IMR-90 (cell line): Measurements from ENCODE around the gene NRIP2. TPM values are rescaled to one million over a fixed set of nuclear protein-coding genes. Genes with fewer than 3 reads are reported as not detected.

Experiments
- CTCF ChIP-seq: conservative IDR thresholded peaks from 2 replicates; pipeline ENCODE4 v1.5.1; 2012; ENCODE audit warnings: mild to moderate bottlenecking, low read depth, low read length, improper control_type of control experiment
- MAZ ChIP-seq: IDR thresholded peaks from 2 replicates; pipeline ENCODE4 v1.6.1; 2012; ENCODE audit warnings: low read depth, mild to moderate bottlenecking, low read length, improper control_type of control experiment, moderate library complexity, borderline replicate concordance
- RFX5 ChIP-seq: IDR thresholded peaks from 2 replicates; pipeline ENCODE4 v1.8.0; 2012; ENCODE audit warnings: low read depth, mild to moderate bottlenecking, low read length, moderate library complexity
- polyA plus RNA-seq, 3 experiments: library from polyadenylated mRNA; depleted of rRNA; stranded (reverse); fragments of >200 nt; gene quantifications; 2 replicates each; pipeline ENCODE4 v1.2.3, GENCODE V29; 2012; ENCODE audit warnings: low replicate concordance in 1 of 3
- total RNA-seq: library from RNA; depleted of rRNA; stranded (reverse); fragments of >200 nt; gene quantifications from 2 replicates; pipeline ENCODE4 v1.2.3, GENCODE V29; 2012

NRIP2 gene
- total and polyA plus RNA-seq, 2 of the 4 experiments (the other 2 are of a cell fraction) = 0.18 to 0.27 TPM

GRCh38 chr12:2834581-2835491, at the start of gene NRIP2 (continued):
- TF ChIP-seq CTCF (0 out of 2 replicates have a peak, but pooled peaks have one; percentile 33), RFX5 (no peak), MAZ (no peak)
